ENCODE results near the gene GIMAP8. TPM values are rescaled to one million over a fixed set of nuclear protein-coding genes. Genes with fewer than 3 reads are reported as not detected.
A peak's percentile ranks its signal among the peaks of the same experiment; 100 is the strongest.

Gene GIMAP8
- total RNA-seq, 1 donor from 2014 or later, result 103 TPM

DNA sequence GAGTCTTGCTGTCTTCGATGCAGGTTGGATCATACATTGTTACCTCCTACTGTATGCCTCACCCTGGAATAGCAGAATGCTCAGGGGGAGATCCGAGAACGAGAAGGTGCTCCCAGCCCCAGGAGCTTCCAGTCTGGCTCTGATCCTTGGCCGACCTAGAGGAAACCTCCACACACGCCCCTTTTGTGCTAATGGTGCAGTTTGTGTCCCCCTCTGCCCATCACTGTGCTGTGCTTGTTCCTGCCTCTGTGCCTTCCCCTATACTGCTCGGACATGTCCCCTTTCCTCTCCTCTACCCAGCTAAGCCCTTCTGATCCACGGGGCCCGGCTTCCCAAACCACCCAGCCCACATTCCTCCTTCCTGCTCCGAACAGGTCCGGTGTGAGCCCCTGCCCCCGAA lies 38.8 kb upstream of the GIMAP8 start:
- DNase-seq (ENCODE audit: low read depth in 2 of 2), result no peak

- DNase-seq (ENCODE audit: low read depth in 2 of 2), result no peak
These were observed 38.4 kb upstream of the GIMAP8 start for GRCh38 chr7:150412016-150412415.

GRCh38 chr7:150412518-150413488 lies 37.6 kb upstream of the GIMAP8 start:
- DNase-seq (ENCODE audit: low read depth in 2 of 2), result no peak

DNA sequence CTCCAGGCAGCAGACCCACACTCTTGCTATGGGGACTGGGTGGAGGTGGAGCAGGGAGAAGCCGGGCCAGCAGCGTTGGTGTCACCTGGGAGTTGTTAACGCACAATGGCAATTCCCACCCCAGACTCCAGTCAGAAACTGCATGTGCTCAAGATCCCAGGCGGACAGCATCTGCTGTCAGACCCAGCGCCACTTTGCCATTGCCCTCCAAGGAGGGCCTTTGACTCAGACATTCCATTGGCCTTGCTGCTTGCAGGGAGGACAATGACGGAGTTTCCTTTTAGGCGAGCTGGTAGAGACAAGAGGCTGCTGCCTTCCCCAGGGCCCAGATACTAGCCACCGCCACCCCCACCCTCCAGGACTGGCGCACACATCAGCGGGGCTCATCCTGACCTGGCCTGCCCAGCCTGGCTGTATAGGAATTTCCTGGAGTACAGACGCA lies 36.8 kb upstream of the GIMAP8 start:
- no peak for DNase-seq (ENCODE audit: low read depth in 2 of 2)

- no peak for DNase-seq (ENCODE audit: low read depth in 2 of 2)
These were observed 35.0 kb upstream of the GIMAP8 start for GRCh38 chr7:150415161-150416153.

DNA sequence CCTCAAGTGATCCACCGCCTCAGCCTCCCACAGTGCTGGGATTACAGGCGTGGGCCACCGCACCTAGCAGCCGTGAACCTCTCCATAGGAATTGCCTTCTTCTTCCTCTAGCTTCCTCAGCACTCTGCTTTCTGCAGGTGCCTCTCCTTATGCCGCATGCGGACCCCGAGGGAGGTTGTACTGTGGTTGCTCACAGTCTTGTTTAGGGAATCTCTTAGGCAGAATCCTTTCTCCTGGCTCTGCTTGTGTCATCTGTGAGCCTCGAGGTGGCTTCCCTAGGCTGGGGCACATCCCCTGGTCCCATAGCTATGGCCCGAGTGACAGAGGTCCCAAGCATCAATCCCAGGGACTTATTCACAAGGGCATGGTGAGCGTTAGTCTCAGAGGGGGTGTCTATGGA lies 33.2 kb upstream of the GIMAP8 start:
- no peak for DNase-seq (ENCODE audit: low read depth in 2 of 2)

DNA sequence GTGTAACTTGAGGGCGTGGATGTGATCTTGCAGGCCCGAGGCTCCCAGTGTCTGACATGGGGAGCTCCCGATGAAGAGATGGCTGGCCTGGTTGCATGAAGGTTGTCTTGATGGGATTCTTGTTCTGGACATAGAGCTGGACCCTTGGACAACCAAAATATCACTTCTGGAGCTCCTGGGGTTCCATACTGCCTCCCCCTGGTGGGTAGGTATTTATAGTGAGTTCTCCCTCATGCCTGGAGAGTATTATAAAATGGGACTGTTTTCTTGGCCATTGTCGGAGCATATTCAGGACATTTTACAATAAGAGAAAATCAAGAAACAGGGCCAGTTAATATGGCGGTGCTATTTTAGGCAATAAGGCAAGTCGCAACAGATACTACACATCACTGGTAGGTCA lies 32.6 kb upstream of the GIMAP8 start:
- DNase-seq (ENCODE audit: low read depth in 2 of 2), result no peak

GRCh38 chr7:150420242-150420641 lies 30.2 kb upstream of the GIMAP8 start:
- DNase-seq (ENCODE audit: low read depth in 2 of 2), result no peak

DNA sequence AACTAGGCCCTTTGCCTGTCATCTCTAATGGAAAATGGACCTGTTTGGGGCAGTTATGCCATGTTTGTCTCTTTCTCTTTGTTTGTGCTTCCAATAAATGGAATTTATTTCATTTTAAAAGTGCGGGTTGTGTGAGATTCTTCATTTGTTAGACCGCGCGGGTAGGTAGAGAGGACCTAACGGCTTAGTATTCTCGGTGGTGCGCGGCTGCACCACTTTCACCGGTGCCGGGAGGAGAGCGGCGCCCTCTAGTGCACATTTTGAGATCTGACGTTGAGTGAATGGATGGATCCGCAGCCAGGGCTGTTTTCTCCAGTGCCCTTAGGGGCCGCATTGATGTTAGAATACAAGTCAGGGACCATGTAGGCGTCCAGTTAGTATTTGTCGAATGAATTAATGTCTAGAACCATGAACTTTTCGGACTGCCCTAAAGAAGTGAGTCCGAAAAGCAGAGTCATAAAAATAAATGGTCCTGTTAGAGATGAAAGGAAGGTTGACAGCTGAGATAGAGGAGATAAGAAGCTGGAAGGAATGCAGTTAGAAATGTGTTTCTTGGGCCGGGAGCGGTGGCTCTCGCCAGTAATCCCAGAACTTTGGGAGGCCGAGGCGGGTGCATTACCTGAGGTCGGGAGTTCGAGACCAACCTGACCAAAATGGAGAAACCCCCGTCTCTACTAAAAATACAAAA lies 29.3 kb upstream of the GIMAP8 start:
- peak; percentile 47 to 77 for DNase-seq (ENCODE audit: low read depth in 2 of 2)

DNA sequence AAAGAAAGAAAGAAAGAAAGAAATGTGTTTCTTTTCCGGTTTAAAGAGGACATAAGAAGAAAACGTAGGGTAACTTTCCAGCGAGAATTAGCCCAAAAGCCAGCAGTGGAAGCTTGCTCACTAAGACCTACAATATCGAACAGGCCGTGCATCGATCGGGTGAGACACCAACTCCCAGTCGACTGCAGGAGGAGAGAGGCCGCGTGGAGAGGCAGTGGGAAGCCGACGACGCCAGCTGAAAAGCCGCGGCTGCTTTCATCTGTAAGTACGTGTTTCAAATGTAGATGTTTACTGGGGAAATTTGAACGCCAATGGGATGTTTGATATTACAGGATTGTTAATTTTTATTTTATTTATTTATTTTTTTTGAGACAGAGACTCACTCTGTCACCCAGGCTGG lies 28.6 kb upstream of the GIMAP8 start:
- DNase-seq (ENCODE audit: low read depth in 2 of 2), result no peak

DNA sequence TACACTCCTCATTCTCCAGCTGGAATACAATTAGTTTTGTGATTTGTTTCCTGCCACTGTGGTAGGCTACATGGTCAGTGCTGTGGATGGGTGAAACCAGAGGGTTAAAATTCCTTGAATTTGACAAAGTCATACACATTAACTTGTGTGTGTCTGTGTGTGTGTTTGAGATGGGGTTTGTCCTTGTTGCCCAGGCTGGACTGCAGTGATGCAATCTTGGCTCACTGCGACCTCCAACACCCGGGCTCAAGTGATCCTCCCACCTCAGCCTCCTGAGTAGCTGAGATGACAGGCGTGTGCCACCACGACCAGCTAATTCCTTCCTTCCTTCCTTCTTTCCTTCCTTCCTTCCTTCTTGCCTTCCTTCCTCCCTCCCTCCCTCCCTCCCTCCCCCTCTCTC lies 24.8 kb upstream of the GIMAP8 start:
- DNase-seq (ENCODE audit: low read depth in 2 of 2), result no peak

- DNase-seq (ENCODE audit: low read depth in 2 of 2), result peak in 1 of 2 donors; percentile 70
These were observed 21.6 kb upstream of the GIMAP8 start for GRCh38 chr7:150428671-150429451.

DNA sequence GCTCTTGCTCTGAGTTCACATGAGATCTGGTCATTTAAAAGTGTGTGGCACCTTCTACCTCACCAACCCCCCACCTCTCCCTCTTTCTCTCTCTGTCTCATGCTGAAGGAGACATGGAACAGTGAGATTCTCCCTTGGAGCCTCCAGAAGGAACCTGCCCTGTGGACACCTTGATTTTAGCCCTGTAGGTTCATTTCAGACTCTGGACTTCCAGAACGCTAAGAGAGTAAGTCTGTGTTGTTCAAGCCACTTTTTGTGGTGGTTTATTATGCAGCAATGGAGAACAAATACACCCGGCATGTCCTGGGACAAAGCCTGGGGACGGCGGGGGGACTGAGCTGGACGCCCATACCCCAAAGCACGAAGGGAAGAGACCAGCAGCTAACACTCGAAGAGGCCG lies 20.7 kb upstream of the GIMAP8 start:
- DNase-seq (ENCODE audit: low read depth in 2 of 2), result no peak

GRCh38 chr7:150430465-150431085 lies 19.9 kb upstream of the GIMAP8 start:
- no peak for DNase-seq (ENCODE audit: low read depth in 2 of 2)

- DNase-seq (ENCODE audit: low read depth in 2 of 2), result no peak
These were observed 18.4 kb upstream of the GIMAP8 start for GRCh38 chr7:150431839-150432658.

GRCh38 chr7:150432915-150433892 lies 17.2 kb upstream of the GIMAP8 start:
- no peak for DNase-seq (ENCODE audit: low read depth in 2 of 2)

GRCh38 chr7:150434240-150434639 lies 16.2 kb upstream of the GIMAP8 start:
- DNase-seq (ENCODE audit: low read depth in 2 of 2), result no peak

GRCh38 chr7:150435047-150435389 lies 15.4 kb upstream of the GIMAP8 start:
- no peak for DNase-seq (ENCODE audit: low read depth in 2 of 2)
